Colonic mucosa (tissue), 4 donors: ENCODE measurements around the gene SULT1C4. TPM values are rescaled to one million over a fixed set of nuclear protein-coding genes. Genes with fewer than 3 reads are reported as not detected.

Experiments used
- DNase-seq: peaks from one replicate; pipeline ENCODE4 v3.0.0-alpha.2; 2020
- H3K27ac ChIP-seq: fragments of 200-600 bp; one replicate; pipeline ENCODE4 v1.8.0; 2021
- H3K27me3 ChIP-seq: fragments of 200-600 bp; one replicate; pipeline ENCODE4 v1.8.0; 2021
- H3K36me3 ChIP-seq: fragments of 200-600 bp; one replicate; pipeline ENCODE4 v1.8.0; 2021
- H3K4me1 ChIP-seq: fragments of 200-600 bp; one replicate; pipeline ENCODE4 v1.8.0; 2021; ENCODE audit warnings: mild to moderate bottlenecking
- H3K4me3 ChIP-seq: fragments of 200-600 bp; one replicate; pipeline ENCODE4 v1.8.0; 2021
- H3K9ac ChIP-seq, 2 donors: one replicate each; pipeline ENCODE4 v1.7.0; 2013; ENCODE audit warnings: control low read depth in 2 of 2, low read depth in 2 of 2, low read length in 2 of 2
- H3K9me3 ChIP-seq: fragments of 200-600 bp; one replicate; pipeline ENCODE4 v1.8.0; 2021
- intact Hi-C: fragments of 100-400 bp; cut with DNase I; formaldehyde crosslinking; loops from one replicate; pipeline ENCODE4 v1.14.1; 2022
- total RNA-seq, 2 donors: library from RNA; stranded (reverse); fragmentation: NEBNext Ultra II Directional in 1 of 2; extraction: Animal tissue kit (Norgen Biotek cat#: 25700) in 1 of 2; gene quantifications; one replicate each; pipeline ENCODE4 v1.2.1, GENCODE V29; 2021
- TF ChIP-seq, protein P1 (sequence below): fragments of 200-600 bp; IDR thresholded peaks from one replicate; pipeline ENCODE4 v1.8.0; 2022; ENCODE audit warnings: antibody characterized with exemption, mild to moderate bottlenecking
- donor health status: healthy.
- donor health status: DM: no; HTN: no; CAD: no.
- donor health status: DM: no; HTN: no; CAD: no.

Gene SULT1C4
- total RNA-seq, 2 donors from 2014 or later, result 0.59 to 2.0 TPM

DNA sequence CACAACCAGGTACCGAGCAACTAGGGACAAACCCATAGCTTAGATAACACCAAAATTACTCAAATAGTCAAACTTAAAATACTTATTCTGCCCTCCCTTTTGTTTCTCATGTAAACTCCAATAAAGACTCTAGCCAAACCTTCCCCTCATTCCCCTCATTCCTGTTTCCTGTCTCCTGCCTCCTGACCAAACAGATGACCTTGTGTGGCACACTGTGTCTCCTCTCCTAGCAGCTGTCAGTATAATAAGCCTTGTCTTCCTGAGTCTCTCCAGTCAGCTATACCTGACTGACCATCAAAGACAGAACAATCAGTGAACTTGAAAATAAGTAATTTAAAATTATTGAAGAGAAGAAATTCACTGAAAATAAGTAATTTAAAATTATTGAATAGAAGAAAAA is 14.3 kb downstream of the SULT1C4 start:
- Histone ChIP-seq H3K27me3 (no peaks in the 10 kb centered on the region), H3K27ac (no peak overlapping the region), H3K36me3 (no peaks in the 10 kb centered on the region), H3K4me3 (no peak overlapping the region), H3K9ac (no peak overlapping the region), H3K9me3 (no peaks in the 10 kb centered on the region), H3K4me1 (no peaks in the 10 kb centered on the region)
- intact Hi-C loops, result no loop called here
- no peak for DNase-seq
- TF ChIP-seq, protein P1, sequence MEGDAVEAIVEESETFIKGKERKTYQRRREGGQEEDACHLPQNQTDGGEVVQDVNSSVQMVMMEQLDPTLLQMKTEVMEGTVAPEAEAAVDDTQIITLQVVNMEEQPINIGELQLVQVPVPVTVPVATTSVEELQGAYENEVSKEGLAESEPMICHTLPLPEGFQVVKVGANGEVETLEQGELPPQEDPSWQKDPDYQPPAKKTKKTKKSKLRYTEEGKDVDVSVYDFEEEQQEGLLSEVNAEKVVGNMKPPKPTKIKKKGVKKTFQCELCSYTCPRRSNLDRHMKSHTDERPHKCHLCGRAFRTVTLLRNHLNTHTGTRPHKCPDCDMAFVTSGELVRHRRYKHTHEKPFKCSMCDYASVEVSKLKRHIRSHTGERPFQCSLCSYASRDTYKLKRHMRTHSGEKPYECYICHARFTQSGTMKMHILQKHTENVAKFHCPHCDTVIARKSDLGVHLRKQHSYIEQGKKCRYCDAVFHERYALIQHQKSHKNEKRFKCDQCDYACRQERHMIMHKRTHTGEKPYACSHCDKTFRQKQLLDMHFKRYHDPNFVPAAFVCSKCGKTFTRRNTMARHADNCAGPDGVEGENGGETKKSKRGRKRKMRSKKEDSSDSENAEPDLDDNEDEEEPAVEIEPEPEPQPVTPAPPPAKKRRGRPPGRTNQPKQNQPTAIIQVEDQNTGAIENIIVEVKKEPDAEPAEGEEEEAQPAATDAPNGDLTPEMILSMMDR, result no peak

DNA sequence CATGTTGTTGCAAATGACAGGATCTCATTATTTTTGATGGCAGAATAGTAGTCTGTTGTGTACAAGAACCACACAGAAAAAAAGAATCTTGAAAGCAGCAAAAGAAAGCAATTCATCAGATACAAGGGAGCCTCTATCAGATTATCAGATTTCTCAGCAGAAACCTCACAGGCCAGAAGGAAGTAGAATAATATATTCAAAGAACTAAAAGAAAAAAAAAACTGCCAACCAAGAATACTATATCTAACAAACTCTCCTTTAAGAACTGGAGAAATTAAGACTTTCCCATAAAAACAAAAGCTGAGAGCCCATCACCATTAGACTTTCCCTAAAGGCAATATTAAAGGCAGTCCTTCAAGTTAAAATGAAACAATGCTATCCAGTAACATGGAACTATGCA is 15.4 kb downstream of the SULT1C4 start:
- intact Hi-C loops, result no loop called here
- H3K27me3 ChIP-seq, result no peaks in the 10 kb centered on the region
- no peak for DNase-seq
- TF ChIP-seq, protein P1, result no peak
- no peak overlapping the region for H3K4me3 ChIP-seq
- H3K9ac ChIP-seq, result no peak overlapping the region
- no peak overlapping the region for H3K27ac ChIP-seq
- H3K9me3 ChIP-seq, result no peaks in the 10 kb centered on the region
- H3K36me3 ChIP-seq, result no peaks in the 10 kb centered on the region
- no peaks in the 10 kb centered on the region for H3K4me1 ChIP-seq

DNA sequence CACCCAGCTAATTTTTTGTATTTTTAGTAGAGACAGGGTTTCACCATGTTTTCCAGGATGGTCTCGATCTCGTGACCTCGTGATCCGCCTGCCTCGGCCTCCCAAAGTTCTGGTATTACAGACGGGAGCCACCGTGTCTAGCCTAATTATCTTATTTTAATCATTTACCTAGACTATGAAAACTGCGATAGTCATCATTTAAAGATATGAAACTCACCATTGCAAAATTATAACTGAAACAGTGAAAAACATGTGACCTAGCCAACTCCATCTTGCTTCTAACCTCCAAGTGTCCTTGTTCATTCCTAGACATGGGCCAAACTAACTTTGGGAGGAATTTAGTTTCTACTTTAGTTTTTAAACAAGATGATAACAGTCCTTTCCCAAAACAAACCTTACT is 17.4 kb downstream of the SULT1C4 start:
- Histone ChIP-seq H3K4me1 (no peaks in the 10 kb centered on the region), H3K9me3 (no peaks in the 10 kb centered on the region), H3K27me3 (no peaks in the 10 kb centered on the region), H3K9ac (no peak overlapping the region), H3K27ac (no peak overlapping the region), H3K4me3 (no peak overlapping the region), H3K36me3 (no peaks in the 10 kb centered on the region)
- TF ChIP-seq, protein P1, result no peak
- no peak for DNase-seq
- intact Hi-C loops, result no loop called here

DNA sequence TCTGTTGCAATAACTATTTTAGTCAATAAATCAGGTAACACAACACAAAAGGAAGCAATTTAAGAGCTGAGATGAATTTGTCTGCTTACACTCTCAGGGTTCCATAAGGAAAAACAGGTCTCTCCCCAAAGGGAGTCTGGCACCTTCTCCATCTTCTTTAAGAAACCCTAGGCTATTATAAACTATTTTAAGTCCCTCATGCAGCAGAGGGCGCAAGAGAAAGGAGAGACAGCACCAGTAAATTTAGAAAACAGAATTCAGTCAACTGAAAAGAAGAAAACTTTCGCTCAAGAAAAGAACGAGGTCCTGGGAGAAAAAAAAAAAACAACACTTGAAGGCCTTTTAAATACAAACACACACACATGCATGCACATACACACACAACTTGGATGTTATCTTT is 19.1 kb downstream of the SULT1C4 start:
- intact Hi-C loops, result no loop called here
- TF ChIP-seq, protein P1, result no peak
- Histone ChIP-seq H3K27me3 (no peaks in the 10 kb centered on the region), H3K36me3 (no peaks in the 10 kb centered on the region), H3K27ac (no peak overlapping the region), H3K9ac (no peak overlapping the region), H3K4me1 (no peaks in the 10 kb centered on the region), H3K9me3 (no peaks in the 10 kb centered on the region), H3K4me3 (no peak overlapping the region)
- no peak for DNase-seq

DNA sequence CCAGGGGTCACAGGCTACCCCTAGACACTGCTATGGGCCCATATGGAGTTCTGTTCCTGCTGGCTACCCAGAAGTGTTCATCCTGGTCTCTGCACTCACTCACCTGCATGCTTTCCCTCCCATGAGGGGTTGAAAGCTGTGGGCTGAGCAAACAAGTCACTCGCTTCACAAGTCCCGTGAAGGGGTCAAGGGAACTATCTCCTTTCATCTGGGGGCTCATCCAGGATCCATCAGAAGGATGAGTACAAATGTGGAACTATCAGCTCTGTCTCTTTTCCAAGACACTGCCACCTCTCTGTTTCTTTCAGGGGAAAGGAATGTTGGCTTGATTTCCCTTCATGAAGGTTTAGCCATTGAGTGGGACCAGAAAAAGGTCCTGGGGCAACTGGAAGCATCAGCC is 21.7 kb downstream of the SULT1C4 start:
- Histone ChIP-seq H3K4me3 (no peak overlapping the region), H3K9ac (no peak overlapping the region), H3K4me1 (no peaks in the 10 kb centered on the region), H3K27me3 (no peaks in the 10 kb centered on the region), H3K27ac (no peak overlapping the region), H3K9me3 (no peaks in the 10 kb centered on the region), H3K36me3 (no peaks in the 10 kb centered on the region)
- TF ChIP-seq, protein P1, result no peak
- DNase-seq, result no peak
- intact Hi-C loops, result no loop called here

DNA sequence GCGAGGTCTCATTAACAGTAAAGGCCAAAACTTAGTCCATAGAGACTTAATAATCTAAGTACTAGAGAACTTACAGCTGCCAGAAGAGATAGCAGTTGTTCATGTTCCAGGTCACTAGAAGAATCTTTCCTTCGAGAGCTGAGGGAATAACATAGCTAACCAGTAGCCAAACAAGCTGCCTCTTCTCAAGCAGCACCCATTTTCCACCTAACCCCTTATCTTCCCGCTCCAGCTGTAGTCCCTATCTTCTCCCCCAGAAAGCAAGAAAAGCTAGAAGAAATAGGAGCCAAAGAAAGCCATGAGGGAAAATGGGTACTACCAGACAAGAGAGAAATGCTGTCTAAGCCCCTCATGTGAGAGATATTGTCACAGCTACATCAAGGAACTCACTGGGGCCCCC is 24.0 kb downstream of the SULT1C4 start:
- Histone ChIP-seq H3K27me3 (no peaks in the 10 kb centered on the region), H3K9me3 (no peaks in the 10 kb centered on the region), H3K27ac (no peak overlapping the region), H3K4me3 (no peak overlapping the region), H3K9ac (no peak overlapping the region), H3K4me1 (no peaks in the 10 kb centered on the region), H3K36me3 (no peaks in the 10 kb centered on the region)
- intact Hi-C loops, result no loop called here
- TF ChIP-seq, protein P1, result no peak
- DNase-seq, result no peak
